ENCODE data around the gene JUP. TPM values are rescaled to one million over a fixed set of nuclear protein-coding genes. Genes with fewer than 3 reads are reported as not detected.

The JUP gene
- total and polyA plus RNA-seq, 10 of the 15 experiments (the other 5 are each of a cell fraction or from before 2014, with no cell fraction given) = 1.5 to 36.3 (median 11.6) TPM

GRCh38 chr17:41748275-41748674, 38.2 kb downstream of the JUP start:
- ChIA-PET SMC1A (ENCODE audit: uncharacterized antibody, unreplicated experiment) (no interaction called here), POLR2A (no interaction called here), RAD21 (ENCODE audit: unreplicated experiment) (no interaction called here), CTCF (interaction anchor here (1.2 kb wide), 1 partner anchor 10 kb away, joined by 4 read pairs; no protein-coding TSS in a partner anchor)
- H3K9me3 ChIP-seq (replicated peaks; ENCODE audit: control insufficient read depth, insufficient read depth, low read length) = no peaks in the 10 kb centered on the region
- BruUV-seq (replicated peaks) = no TSS peak
- no peaks in the 10 kb centered on the region for H3K27me3 ChIP-seq (replicated peaks in 1 of 2; ENCODE audit: control insufficient read depth in 2 of 2, insufficient read depth in 2 of 2, low read length in 1 of 2)
- TF ChIP-seq SIN3A (IDR thresholded peaks at IDR 0.05; ENCODE audit: low read depth, low read length) (no peak), ZNF24 (IDR thresholded peaks at IDR 0.05) (no peak), ZBED1 (IDR thresholded peaks at IDR 0.05; ENCODE audit: borderline replicate concordance) (no peak), MLLT1 (IDR thresholded peaks at IDR 0.05) (no peak), POLR2AphosphoS5 (IDR thresholded peaks at IDR 0.05; ENCODE audit: low read length) (no peak), SREBF1 (IDR thresholded peaks at IDR 0.05; ENCODE audit: low read length) (no peak), TBL1XR1 (IDR thresholded peaks at IDR 0.05; ENCODE audit: low read depth, low read length) (no peak), SREBF2 (IDR thresholded peaks at IDR 0.05; ENCODE audit: low read length) (no peak), MXI1 (IDR thresholded peaks at IDR 0.05; ENCODE audit: low read depth, low read length) (no peak), EED (IDR thresholded peaks at IDR 0.05; ENCODE audit: low read depth) (no peak)
- FAIRE-seq (no peak), ATAC-seq (no peak), DNase-seq (ENCODE audit: low read depth, low spot score) (no peak)
- no peaks in the 10 kb centered on the region for H3K79me2 ChIP-seq (ENCODE audit: control insufficient read depth, insufficient read depth, low read length)
- H3K4me3 ChIP-seq = no peak overlapping the region
- no peak overlapping the region for H2AFZ ChIP-seq (ENCODE audit: control insufficient read depth, low read depth, low read length)
- H3K36me3 ChIP-seq (ENCODE audit: control insufficient read depth in 2 of 2, insufficient read depth in 2 of 2, low read length in 1 of 2) = no peaks in the 10 kb centered on the region
- H3K4me1 ChIP-seq (ENCODE audit: control insufficient read depth, insufficient read depth, low read length) = no peaks in the 10 kb centered on the region
- no peaks in the 10 kb centered on the region for H4K20me1 ChIP-seq (ENCODE audit: control insufficient read depth, insufficient read depth)
- 60% methylated on average over 6 of the region's 6 CpGs for WGBS (ENCODE audit: insufficient coverage, insufficient replicate concordance, low lambda C conversion rate, missing lambda C conversion rate)
- no peak overlapping the region for H3K27ac ChIP-seq (ENCODE audit: control insufficient read depth, insufficient read depth)
- no peak overlapping the region for H3K4me2 ChIP-seq (ENCODE audit: control insufficient read depth, insufficient read depth)
- no peak overlapping the region for H3K9ac ChIP-seq (ENCODE audit: control insufficient read depth, insufficient read depth, low read length)
- intact Hi-C loops (cut with micrococcal nuclease; ENCODE audit: unreplicated experiment) = no loop called here
- in situ Hi-C loops (cut with MboI) = no loop called here

Data from GM12878 (cell line).